ENCODE measurements around the gene ANP32E.

The ANP32E gene

DNA sequence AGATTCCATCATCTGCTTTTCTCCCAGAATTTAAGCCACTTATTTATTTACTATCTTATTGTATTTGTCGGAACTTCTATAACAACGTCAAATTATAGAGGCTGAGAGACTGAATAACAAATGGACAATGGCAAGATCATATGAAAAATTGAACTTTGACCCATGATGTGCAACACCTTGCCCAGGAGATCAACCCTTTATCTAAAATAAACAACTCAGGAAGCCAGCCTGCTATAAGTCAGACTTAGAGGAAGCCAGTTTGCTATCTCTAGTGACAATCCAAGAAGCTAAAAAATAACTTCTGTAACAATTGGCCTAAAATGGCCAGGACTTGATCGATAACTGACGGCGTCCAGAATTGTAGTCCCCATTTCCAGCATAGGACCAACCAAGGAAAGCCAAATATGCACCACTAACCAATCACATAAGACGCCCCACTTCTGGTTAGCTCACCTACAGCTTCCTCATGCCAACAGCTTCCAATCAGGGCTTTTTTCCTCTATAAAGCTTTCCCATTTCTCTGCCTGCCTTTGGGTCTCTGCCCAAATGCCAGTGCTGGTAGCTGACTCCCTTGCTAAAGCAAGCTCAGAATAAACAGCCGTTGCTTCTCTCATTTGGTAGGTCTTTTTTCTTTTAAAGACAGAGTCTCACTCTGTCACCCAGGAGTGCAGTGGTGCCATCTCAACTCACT, 28.5 kb downstream of the ANP32E start:
- no peaks in the 10 kb centered on the region for H3K9me3 ChIP-seq (ENCODE audit: insufficient read depth, low read length)
- H3F3A ChIP-seq (ENCODE audit: insufficient read depth) = no peaks in the 10 kb centered on the region
- H2AFZ ChIP-seq (ENCODE audit: low read depth, low read length, severe bottlenecking) = no peak overlapping the region
- no peak overlapping the region for H3K9ac ChIP-seq (ENCODE audit: low read length)
- no peak overlapping the region for H3K4me2 ChIP-seq (ENCODE audit: low read depth, low read length, poor library complexity, severe bottlenecking)
- H3K27me3 ChIP-seq (ENCODE audit: low read length) = no peaks in the 10 kb centered on the region
- no peaks in the 10 kb centered on the region for H4K20me1 ChIP-seq (ENCODE audit: low read depth, low read length)
- H3K79me2 ChIP-seq (ENCODE audit: insufficient read depth, low read length) = no peaks in the 10 kb centered on the region
- H3K27ac ChIP-seq (ENCODE audit: low read depth, low read length) = no peak overlapping the region
- no peak overlapping the region for H3K4me3 ChIP-seq (ENCODE audit: insufficient read depth, low read length, poor library complexity, severe bottlenecking)
- no peaks in the 10 kb centered on the region for H3K9me2 ChIP-seq (replicated peaks; ENCODE audit: insufficient read depth, low read length)
- TF ChIP-seq, protein P1, sequence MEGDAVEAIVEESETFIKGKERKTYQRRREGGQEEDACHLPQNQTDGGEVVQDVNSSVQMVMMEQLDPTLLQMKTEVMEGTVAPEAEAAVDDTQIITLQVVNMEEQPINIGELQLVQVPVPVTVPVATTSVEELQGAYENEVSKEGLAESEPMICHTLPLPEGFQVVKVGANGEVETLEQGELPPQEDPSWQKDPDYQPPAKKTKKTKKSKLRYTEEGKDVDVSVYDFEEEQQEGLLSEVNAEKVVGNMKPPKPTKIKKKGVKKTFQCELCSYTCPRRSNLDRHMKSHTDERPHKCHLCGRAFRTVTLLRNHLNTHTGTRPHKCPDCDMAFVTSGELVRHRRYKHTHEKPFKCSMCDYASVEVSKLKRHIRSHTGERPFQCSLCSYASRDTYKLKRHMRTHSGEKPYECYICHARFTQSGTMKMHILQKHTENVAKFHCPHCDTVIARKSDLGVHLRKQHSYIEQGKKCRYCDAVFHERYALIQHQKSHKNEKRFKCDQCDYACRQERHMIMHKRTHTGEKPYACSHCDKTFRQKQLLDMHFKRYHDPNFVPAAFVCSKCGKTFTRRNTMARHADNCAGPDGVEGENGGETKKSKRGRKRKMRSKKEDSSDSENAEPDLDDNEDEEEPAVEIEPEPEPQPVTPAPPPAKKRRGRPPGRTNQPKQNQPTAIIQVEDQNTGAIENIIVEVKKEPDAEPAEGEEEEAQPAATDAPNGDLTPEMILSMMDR (IDR thresholded peaks at IDR 0.05; ENCODE audit: insufficient read depth, low read length, poor library complexity, severe bottlenecking) = no peak
- no peak for TF ChIP-seq EZH2phosphoT487 (conservative IDR thresholded peaks at IDR 0.05; ENCODE audit: low read length)
- no peaks in the 10 kb centered on the region for H3K36me3 ChIP-seq (ENCODE audit: low read length)

DNA sequence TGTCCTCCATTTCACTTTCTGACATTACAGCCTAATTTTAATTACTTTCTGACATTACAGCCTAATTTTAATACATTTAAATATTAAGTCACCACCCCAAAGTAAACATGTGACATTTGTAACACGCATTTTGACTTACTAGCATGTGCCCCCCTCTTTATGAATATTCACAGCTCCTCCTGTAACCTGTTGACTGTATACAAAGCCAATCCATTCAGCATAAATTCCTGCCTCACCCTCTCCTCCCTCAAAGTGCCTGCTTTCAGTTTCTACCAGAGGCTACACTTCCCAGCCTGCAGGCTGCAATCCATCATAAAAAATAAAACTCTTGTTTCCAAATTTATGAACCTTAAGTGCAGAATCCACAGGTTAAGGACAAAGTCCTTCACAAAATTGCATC, 39.5 kb downstream of the ANP32E start:
- H2AFZ ChIP-seq (ENCODE audit: low read depth, low read length, severe bottlenecking) = no peak overlapping the region
- H4K20me1 ChIP-seq (ENCODE audit: low read depth, low read length) = no peaks in the 10 kb centered on the region
- no peak overlapping the region for H3K27ac ChIP-seq (ENCODE audit: low read depth, low read length)
- no peaks in the 10 kb centered on the region for H3K9me2 ChIP-seq (replicated peaks; ENCODE audit: insufficient read depth, low read length)
- TF ChIP-seq, protein P1 (IDR thresholded peaks at IDR 0.05; ENCODE audit: insufficient read depth, low read length, poor library complexity, severe bottlenecking) = no peak
- TF ChIP-seq EZH2phosphoT487 (conservative IDR thresholded peaks at IDR 0.05; ENCODE audit: low read length) = no peak
- H3F3A ChIP-seq (ENCODE audit: insufficient read depth) = no peaks in the 10 kb centered on the region
- H3K79me2 ChIP-seq (ENCODE audit: insufficient read depth, low read length) = no peaks in the 10 kb centered on the region
- H3K4me2 ChIP-seq (ENCODE audit: low read depth, low read length, poor library complexity, severe bottlenecking) = no peak overlapping the region
- no peaks in the 10 kb centered on the region for H3K27me3 ChIP-seq (ENCODE audit: low read length)
- no peaks in the 10 kb centered on the region for H3K9me3 ChIP-seq (ENCODE audit: insufficient read depth, low read length)
- no peaks in the 10 kb centered on the region for H3K36me3 ChIP-seq (ENCODE audit: low read length)
- H3K9ac ChIP-seq (ENCODE audit: low read length) = no peak overlapping the region
- no peak overlapping the region for H3K4me3 ChIP-seq (ENCODE audit: insufficient read depth, low read length, poor library complexity, severe bottlenecking)

DNA sequence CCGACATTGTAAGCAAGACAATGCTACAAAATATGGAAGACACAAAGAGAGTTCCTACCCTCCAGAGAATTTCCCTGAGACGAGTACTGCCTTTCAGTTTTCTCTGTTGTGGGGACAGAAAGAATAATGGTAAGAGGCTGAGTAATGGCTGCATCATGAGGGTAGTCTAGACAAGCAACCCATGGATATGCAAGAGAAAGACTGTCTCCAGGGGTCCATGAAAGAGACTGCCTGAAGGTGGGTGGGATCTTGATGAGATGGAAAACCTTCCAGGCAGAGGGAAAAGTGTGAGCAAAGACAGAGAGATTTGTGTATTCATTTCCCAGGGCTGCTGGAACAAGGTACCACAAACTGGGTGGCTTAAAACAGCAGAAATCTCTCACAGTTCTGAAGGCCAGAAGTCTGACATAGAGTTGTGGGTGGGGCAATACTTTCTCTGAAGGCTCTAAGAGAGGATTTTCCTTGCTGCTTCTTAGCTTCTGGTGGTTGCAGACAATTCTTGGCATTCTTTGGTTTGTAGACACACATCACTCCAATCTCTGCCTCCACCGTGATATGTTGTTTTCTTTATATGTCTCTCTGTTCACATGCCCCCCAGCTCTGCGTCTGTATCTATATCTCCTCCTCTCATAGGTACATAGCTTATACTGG, 41.4 kb downstream of the ANP32E start:
- Histone ChIP-seq H3K9me2 (replicated peaks; ENCODE audit: insufficient read depth, low read length) (no peaks in the 10 kb centered on the region), H3K36me3 (ENCODE audit: low read length) (no peaks in the 10 kb centered on the region), H4K20me1 (ENCODE audit: low read depth, low read length) (no peaks in the 10 kb centered on the region), H3K9ac (ENCODE audit: low read length) (no peak overlapping the region), H3K79me2 (ENCODE audit: insufficient read depth, low read length) (no peaks in the 10 kb centered on the region), H3K27ac (ENCODE audit: low read depth, low read length) (no peak overlapping the region), H2AFZ (ENCODE audit: low read depth, low read length, severe bottlenecking) (no peak overlapping the region), H3K27me3 (ENCODE audit: low read length) (no peaks in the 10 kb centered on the region), H3F3A (ENCODE audit: insufficient read depth) (no peaks in the 10 kb centered on the region), H3K9me3 (ENCODE audit: insufficient read depth, low read length) (no peaks in the 10 kb centered on the region), H3K4me3 (ENCODE audit: insufficient read depth, low read length, poor library complexity, severe bottlenecking) (no peak overlapping the region), H3K4me2 (ENCODE audit: low read depth, low read length, poor library complexity, severe bottlenecking) (no peak overlapping the region)
- TF ChIP-seq, protein P1 (IDR thresholded peaks at IDR 0.05; ENCODE audit: insufficient read depth, low read length, poor library complexity, severe bottlenecking) = no peak
- no peak for TF ChIP-seq EZH2phosphoT487 (conservative IDR thresholded peaks at IDR 0.05; ENCODE audit: low read length)
